ENCODE measurements around the gene SLC44A1. TPM values are rescaled to one million over a fixed set of nuclear protein-coding genes. Genes with fewer than 3 reads are reported as not detected.

The SLC44A1 gene
- total RNA-seq, 2 donors from 2014 or later: 147 to 157 TPM

DNA sequence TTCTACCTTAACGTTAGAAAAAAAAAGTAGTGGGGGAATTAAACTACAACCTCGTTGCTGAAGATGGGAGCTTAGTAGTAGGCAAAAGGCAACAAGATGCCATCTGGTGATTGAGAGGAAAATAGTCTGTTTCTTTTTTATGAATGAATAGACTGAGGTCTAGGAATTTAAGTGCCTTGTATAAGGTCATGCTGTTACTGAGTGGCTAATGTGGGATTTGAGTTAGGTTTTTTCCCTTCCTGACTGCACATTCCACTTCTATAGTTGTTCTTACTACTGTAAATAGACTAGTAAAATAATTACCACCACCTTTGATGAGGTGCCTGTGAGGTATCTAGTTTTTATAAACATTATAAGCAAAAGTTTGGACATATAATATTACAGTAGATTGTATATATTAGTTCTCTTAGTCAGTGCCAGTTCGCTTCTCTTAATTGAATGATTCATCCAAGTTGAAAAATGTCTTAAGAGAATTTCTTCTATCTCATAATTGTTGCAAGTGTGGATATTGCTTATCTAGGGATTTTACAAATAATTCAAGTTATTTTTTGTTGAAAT lies 222.5 kb downstream of the SLC44A1 start:
- intact Hi-C loops (cut with DNase I, micrococcal nuclease): no loop called here
- ATAC-seq (no peak), DNase-seq (no peak)

DNA sequence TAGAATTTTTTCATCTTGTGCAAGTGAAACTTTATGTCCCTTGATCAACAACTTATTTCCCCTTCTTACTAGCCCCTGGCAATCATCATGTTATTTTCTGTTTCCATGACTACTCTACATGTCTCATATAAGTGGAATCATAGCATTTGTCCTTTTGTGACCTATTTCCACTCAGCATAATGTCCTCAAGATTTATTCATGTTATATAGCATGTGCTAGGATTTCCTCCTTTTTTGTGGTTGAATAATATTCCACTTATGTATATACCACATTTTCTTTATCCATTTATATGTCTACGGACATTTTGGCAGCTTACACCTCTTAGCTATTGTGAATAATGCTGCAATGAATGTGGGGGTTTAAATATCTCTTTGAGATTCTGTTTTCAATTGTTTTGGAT lies 224.4 kb downstream of the SLC44A1 start:
- DNase-seq (no peak), ATAC-seq (no peak)
- intact Hi-C loops (cut with DNase I, micrococcal nuclease): no loop called here

DNA sequence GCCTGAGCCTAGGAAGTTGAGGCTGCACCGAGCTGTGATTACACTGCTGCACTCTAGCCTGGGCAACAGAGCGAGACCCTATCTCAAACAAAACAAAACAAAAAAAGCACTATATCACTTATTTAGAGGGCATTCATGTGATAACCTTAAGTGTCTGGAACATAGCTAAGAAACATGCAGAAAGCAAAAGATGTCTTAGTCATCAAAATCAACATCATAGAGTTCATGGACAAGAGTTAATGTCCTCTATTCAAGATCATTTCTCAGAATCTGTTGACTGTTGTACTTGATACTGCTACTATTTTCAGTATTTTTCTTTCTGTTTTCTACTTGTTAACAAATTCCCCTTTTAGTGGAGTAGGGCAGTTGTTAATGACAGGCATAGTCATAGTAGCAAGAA lies 228.8 kb downstream of the SLC44A1 start:
- DNase-seq: no peak
- no peak for ATAC-seq
- intact Hi-C loops (cut with DNase I, micrococcal nuclease): no loop called here

DNA sequence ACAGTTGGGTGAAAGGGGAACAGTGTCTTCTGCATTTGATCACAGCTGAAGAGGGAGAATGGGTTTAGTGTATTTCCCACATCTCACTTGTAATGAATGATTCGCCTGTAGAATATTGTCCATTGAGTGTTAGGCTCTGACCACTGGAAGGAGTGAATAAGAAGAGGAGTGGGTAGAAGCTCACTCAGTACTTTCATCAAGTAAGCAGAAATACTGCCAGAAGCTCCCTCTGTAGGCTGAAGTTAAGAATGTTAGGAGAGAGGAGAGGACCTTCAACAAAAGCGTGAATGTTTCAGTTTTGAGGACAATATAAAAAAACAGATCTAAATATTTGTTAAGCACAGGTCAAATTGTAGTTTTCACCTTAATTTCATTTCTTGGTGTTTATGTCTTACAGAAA lies 230.9 kb downstream of the SLC44A1 start:
- intact Hi-C loops (cut with DNase I, micrococcal nuclease): no loop called here
- DNase-seq: no peak
- ATAC-seq: peak; percentile 57

DNA sequence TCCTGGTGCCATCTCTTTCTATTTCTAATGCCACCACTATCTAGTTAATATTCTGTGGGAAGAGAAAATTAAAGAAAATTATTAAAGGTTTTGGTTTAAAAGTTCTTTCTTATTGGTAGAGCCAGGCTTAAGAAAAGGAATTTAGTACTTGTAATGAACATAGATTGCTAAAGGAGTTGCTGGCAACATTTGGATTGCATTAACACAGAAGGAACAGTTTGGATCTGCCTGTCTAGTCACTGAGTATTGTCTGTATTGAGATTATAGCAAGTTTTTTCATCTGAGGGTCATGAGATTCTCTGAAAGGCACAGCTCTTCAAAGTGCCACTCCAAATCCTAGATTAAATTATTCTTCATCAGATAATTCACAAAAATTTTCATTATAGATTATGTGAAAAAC lies 235.4 kb downstream of the SLC44A1 start:
- intact Hi-C loops (cut with DNase I, micrococcal nuclease): no loop called here
- no peak for ATAC-seq

DNA sequence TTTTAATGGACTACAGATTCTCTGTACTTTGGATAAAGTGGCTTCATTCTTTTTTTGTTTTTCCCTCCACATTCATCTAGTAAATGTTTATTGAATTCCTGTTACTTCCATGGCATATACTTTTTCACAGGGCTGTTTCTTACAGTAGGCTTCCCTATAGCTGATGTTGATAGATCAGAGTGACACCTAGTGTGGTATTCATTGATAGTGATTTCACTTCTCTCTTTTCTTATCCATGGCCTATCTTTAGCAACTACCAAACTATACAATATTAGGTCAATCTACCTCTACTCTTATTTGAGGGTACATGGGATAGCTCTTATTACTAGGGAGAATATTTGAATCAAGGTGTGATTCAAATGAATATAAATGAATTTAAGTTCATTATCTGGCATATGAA lies 239.2 kb downstream of the SLC44A1 start:
- ATAC-seq: no peak
- intact Hi-C loops (cut with DNase I, micrococcal nuclease): no loop called here
- no peak for DNase-seq

More for the DNA sequence above, 235.4 kb downstream of the SLC44A1 start:
- no peak for DNase-seq

DNA sequence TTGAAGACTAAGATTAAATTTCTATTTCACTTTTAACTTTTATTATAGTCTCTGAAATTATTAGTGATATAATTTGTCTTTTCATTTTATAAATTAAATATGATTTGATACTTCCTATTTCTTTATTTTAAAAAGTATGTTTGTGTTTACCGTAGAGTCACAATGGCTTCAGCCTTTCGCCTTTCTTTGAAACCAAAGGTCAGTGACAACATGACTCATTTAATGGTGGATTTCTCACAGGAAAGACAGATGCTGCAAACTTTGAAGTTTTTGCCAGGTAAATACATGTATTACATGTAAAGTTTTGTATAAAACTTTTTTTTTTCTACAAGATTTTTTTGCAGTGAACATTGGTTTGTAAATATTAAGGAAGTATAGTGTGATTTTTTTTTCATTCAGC lies 239.8 kb downstream of the SLC44A1 start:
- no peak for DNase-seq
- peak; percentile 67 for ATAC-seq
- intact Hi-C loops (cut with DNase I, micrococcal nuclease): no loop called here

DNA sequence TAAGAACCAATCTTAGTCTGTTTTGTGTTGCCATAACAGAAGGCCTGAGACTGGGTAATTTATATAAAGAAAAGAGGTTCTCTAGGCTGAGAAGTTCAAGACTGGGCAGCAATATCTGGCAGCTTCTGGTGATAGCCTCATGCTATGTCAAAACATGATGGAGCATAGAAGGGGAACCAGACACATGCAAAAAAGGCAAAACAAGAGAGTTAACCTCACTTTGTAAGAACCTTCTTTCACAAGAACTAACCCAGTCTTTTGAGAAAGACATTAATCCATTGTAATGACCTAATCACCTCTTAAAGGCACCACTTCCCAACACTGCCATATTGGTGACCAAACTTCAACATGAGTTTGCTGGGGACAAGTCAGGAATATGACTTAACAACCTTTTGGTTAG lies 240.7 kb downstream of the SLC44A1 start:
- DNase-seq (no peak), ATAC-seq (no peak)
- intact Hi-C loops (cut with DNase I, micrococcal nuclease): no loop called here

Other genes with a start within 250 kb of the SLC44A1 start
- 1 to 10 TPM; 3.8 to 7.8 TPM for gene FSD1L, start 203.4 kb downstream of the SLC44A1 start, total RNA-seq

Measured in left colon (tissue), 2 donors.